ENCODE measurements around the gene MSLN.

- TF ChIP-seq CTCF (IDR thresholded peaks at IDR 0.05; ENCODE audit: extremely low read depth in 1 of 2, insufficient read depth in 1 of 2, low read depth in 1 of 2, low read length in 2 of 2) (no peak), POLR2A (IDR thresholded peaks at IDR 0.05; ENCODE audit: low read depth, low read length) (no peak)
- TF ChIP-seq, protein P1, sequence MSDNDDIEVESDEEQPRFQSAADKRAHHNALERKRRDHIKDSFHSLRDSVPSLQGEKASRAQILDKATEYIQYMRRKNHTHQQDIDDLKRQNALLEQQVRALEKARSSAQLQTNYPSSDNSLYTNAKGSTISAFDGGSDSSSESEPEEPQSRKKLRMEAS (IDR thresholded peaks at IDR 0.05; ENCODE audit: insufficient read depth, insufficient read length) = no peak
Measured at GRCh38 chr16:782258-782657, 21.7 kb downstream of the MSLN start.

All from endothelial cell of umbilical vein (primary cell).